Astrocyte (in vitro differentiated cells and primary cell): ENCODE measurements around the gene CHCHD3.

Experiments used
- EZH2 ChIP-seq: IDR thresholded peaks from 2 replicates; pipeline ENCODE4 v1.6.1; 2012; ENCODE audit warnings: mild to moderate bottlenecking, low read length, inconsistent platforms; ENCODE audit not compliant: insufficient read depth
- TF ChIP-seq, protein P1 (sequence below): IDR thresholded peaks from 2 replicates; pipeline ENCODE4 v1.5.1; 2011; ENCODE audit warnings: low read depth, mild to moderate bottlenecking, inconsistent platforms, low read length, moderate library complexity; ENCODE audit not compliant: insufficient read depth

DNA sequence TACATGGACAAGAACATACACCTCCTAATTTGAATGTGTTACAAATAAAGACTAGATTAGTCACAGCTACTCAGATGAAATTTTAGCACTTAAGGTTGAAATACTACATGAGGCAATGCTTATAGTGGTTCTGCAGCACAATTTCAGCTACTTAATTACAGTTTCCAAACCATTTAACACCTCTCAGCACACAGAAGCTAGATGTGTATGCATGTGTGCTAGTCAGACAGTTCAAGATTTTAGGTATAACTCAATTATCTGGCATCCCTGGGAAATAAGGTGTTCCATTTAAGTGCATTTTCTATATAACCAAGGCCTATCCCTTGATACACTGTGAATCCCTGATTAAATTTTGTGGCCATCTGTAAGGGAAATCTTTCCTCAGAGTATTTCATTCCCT is 141.8 kb downstream of the CHCHD3 start:
- TF ChIP-seq EZH2: no peak
- TF ChIP-seq, protein P1, sequence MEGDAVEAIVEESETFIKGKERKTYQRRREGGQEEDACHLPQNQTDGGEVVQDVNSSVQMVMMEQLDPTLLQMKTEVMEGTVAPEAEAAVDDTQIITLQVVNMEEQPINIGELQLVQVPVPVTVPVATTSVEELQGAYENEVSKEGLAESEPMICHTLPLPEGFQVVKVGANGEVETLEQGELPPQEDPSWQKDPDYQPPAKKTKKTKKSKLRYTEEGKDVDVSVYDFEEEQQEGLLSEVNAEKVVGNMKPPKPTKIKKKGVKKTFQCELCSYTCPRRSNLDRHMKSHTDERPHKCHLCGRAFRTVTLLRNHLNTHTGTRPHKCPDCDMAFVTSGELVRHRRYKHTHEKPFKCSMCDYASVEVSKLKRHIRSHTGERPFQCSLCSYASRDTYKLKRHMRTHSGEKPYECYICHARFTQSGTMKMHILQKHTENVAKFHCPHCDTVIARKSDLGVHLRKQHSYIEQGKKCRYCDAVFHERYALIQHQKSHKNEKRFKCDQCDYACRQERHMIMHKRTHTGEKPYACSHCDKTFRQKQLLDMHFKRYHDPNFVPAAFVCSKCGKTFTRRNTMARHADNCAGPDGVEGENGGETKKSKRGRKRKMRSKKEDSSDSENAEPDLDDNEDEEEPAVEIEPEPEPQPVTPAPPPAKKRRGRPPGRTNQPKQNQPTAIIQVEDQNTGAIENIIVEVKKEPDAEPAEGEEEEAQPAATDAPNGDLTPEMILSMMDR: no peak
